Measurements from ENCODE around the gene IQCM.

The IQCM gene

GRCh38 chr4:149728444-149728843 is 87.2 kb downstream of the IQCM start:
- H3K27ac ChIP-seq (ENCODE audit: insufficient read depth in 1 of 2, low read depth in 1 of 2, low read length in 2 of 2, poor library complexity in 1 of 2, severe bottlenecking in 2 of 2): no peak overlapping the region
- WGBS (ENCODE audit: insufficient coverage): no CpG with 5 or more reads among the region's 1 CpG
- H3K9me3 ChIP-seq (ENCODE audit: control extremely low read depth in 1 of 5, control insufficient read depth in 4 of 5, insufficient read depth in 2 of 5, low read depth in 1 of 5, low read length in 4 of 5): no peaks in the 10 kb centered on the region
- no peaks in the 10 kb centered on the region for H3K27me3 ChIP-seq (replicated peaks in 2 of 5; ENCODE audit: control insufficient read depth in 4 of 5, insufficient read depth in 5 of 5, low read length in 4 of 5)
- H3K4me3 ChIP-seq (ENCODE audit: control insufficient read depth in 1 of 7, extremely low read depth in 1 of 7, insufficient read depth in 4 of 7, low read depth in 2 of 7, low read length in 6 of 7): no peak overlapping the region
- DNase-seq: no peak
- no peaks in the 10 kb centered on the region for H3K36me3 ChIP-seq (ENCODE audit: control insufficient read depth in 4 of 4, insufficient read depth in 4 of 4, low read length in 3 of 4)
- CTCF ChIA-PET: no interaction called here
- POLR2A ChIA-PET: no interaction called here
- H3K4me1 ChIP-seq (ENCODE audit: control extremely low read depth in 1 of 4, control insufficient read depth in 4 of 4, insufficient read depth in 4 of 4, low read length in 3 of 4): no peaks in the 10 kb centered on the region

- Histone ChIP-seq H3K4me1 (ENCODE audit: control extremely low read depth in 1 of 4, control insufficient read depth in 4 of 4, insufficient read depth in 4 of 4, low read length in 3 of 4) (no peaks in the 10 kb centered on the region), H3K27ac (ENCODE audit: insufficient read depth in 1 of 2, low read depth in 1 of 2, low read length in 2 of 2, poor library complexity in 1 of 2, severe bottlenecking in 2 of 2) (no peak overlapping the region), H3K27me3 (replicated peaks in 2 of 5; ENCODE audit: control insufficient read depth in 4 of 5, insufficient read depth in 5 of 5, low read length in 4 of 5) (no peaks in the 10 kb centered on the region), H3K9me3 (ENCODE audit: control extremely low read depth in 1 of 5, control insufficient read depth in 4 of 5, insufficient read depth in 2 of 5, low read depth in 1 of 5, low read length in 4 of 5) (peaks cover 0 to under 1% (median 0%) of the 10 kb centered on the region in 5 experiments), H3K36me3 (ENCODE audit: control insufficient read depth in 4 of 4, insufficient read depth in 4 of 4, low read length in 3 of 4) (no peaks in the 10 kb centered on the region), H3K4me3 (ENCODE audit: control insufficient read depth in 1 of 7, extremely low read depth in 1 of 7, insufficient read depth in 4 of 7, low read depth in 2 of 7, low read length in 6 of 7) (no peak overlapping the region)
- CTCF ChIA-PET: no interaction called here
- no peak for DNase-seq
- POLR2A ChIA-PET: no interaction called here
- no CpG with 5 or more reads among the region's 1 CpG for WGBS (ENCODE audit: insufficient coverage)
Measured at GRCh38 chr4:149727663-149728062, 88.0 kb downstream of the IQCM start.

- H3K4me3 ChIP-seq (ENCODE audit: control insufficient read depth in 1 of 7, extremely low read depth in 1 of 7, insufficient read depth in 4 of 7, low read depth in 2 of 7, low read length in 6 of 7): no peak overlapping the region
- peaks cover 0 to 2% (median 0%) of the 10 kb centered on the region in 5 experiments for H3K9me3 ChIP-seq (ENCODE audit: control extremely low read depth in 1 of 5, control insufficient read depth in 4 of 5, insufficient read depth in 2 of 5, low read depth in 1 of 5, low read length in 4 of 5)
- no peaks in the 10 kb centered on the region for H3K27me3 ChIP-seq (replicated peaks in 2 of 5; ENCODE audit: control insufficient read depth in 4 of 5, insufficient read depth in 5 of 5, low read length in 4 of 5)
- H3K27ac ChIP-seq (ENCODE audit: insufficient read depth in 1 of 2, low read depth in 1 of 2, low read length in 2 of 2, poor library complexity in 1 of 2, severe bottlenecking in 2 of 2): no peak overlapping the region
- ChIA-PET POLR2A (no interaction called here), CTCF (no interaction called here)
- no peaks in the 10 kb centered on the region for H3K36me3 ChIP-seq (ENCODE audit: control insufficient read depth in 4 of 4, insufficient read depth in 4 of 4, low read length in 3 of 4)
- no peaks in the 10 kb centered on the region for H3K4me1 ChIP-seq (ENCODE audit: control extremely low read depth in 1 of 4, control insufficient read depth in 4 of 4, insufficient read depth in 4 of 4, low read length in 3 of 4)
- no CpG with 5 or more reads among the region's 2 CpGs for WGBS (ENCODE audit: insufficient coverage)
- DNase-seq: no peak
Measured at GRCh38 chr4:149723065-149723464, 92.6 kb downstream of the IQCM start.

- no peak overlapping the region for H3K27ac ChIP-seq (ENCODE audit: insufficient read depth in 1 of 2, low read depth in 1 of 2, low read length in 2 of 2, poor library complexity in 1 of 2, severe bottlenecking in 2 of 2)
- CTCF ChIA-PET: no interaction called here
- H3K36me3 ChIP-seq (ENCODE audit: control insufficient read depth in 4 of 4, insufficient read depth in 4 of 4, low read length in 3 of 4): no peaks in the 10 kb centered on the region
- peaks cover 0 to 2% (median 0%) of the 10 kb centered on the region in 5 experiments for H3K9me3 ChIP-seq (ENCODE audit: control extremely low read depth in 1 of 5, control insufficient read depth in 4 of 5, insufficient read depth in 2 of 5, low read depth in 1 of 5, low read length in 4 of 5)
- H3K4me1 ChIP-seq (ENCODE audit: control extremely low read depth in 1 of 4, control insufficient read depth in 4 of 4, insufficient read depth in 4 of 4, low read length in 3 of 4): no peaks in the 10 kb centered on the region
- no peaks in the 10 kb centered on the region for H3K27me3 ChIP-seq (replicated peaks in 2 of 5; ENCODE audit: control insufficient read depth in 4 of 5, insufficient read depth in 5 of 5, low read length in 4 of 5)
- WGBS (ENCODE audit: insufficient coverage): 73% methylated on average over 1 of the region's 1 CpG
- POLR2A ChIA-PET: no interaction called here
- no peak overlapping the region for H3K4me3 ChIP-seq (ENCODE audit: control insufficient read depth in 1 of 7, extremely low read depth in 1 of 7, insufficient read depth in 4 of 7, low read depth in 2 of 7, low read length in 6 of 7)
- DNase-seq: no peak
Measured at GRCh38 chr4:149719806-149720205, 95.8 kb downstream of the IQCM start.

GRCh38 chr4:149719357-149719756 is 96.3 kb downstream of the IQCM start:
- Histone ChIP-seq H3K36me3 (ENCODE audit: control insufficient read depth in 4 of 4, insufficient read depth in 4 of 4, low read length in 3 of 4) (no peaks in the 10 kb centered on the region), H3K27me3 (replicated peaks in 2 of 5; ENCODE audit: control insufficient read depth in 4 of 5, insufficient read depth in 5 of 5, low read length in 4 of 5) (no peaks in the 10 kb centered on the region), H3K27ac (ENCODE audit: insufficient read depth in 1 of 2, low read depth in 1 of 2, low read length in 2 of 2, poor library complexity in 1 of 2, severe bottlenecking in 2 of 2) (no peak overlapping the region), H3K4me3 (ENCODE audit: control insufficient read depth in 1 of 7, extremely low read depth in 1 of 7, insufficient read depth in 4 of 7, low read depth in 2 of 7, low read length in 6 of 7) (no peak overlapping the region), H3K4me1 (ENCODE audit: control extremely low read depth in 1 of 4, control insufficient read depth in 4 of 4, insufficient read depth in 4 of 4, low read length in 3 of 4) (no peaks in the 10 kb centered on the region), H3K9me3 (ENCODE audit: control extremely low read depth in 1 of 5, control insufficient read depth in 4 of 5, insufficient read depth in 2 of 5, low read depth in 1 of 5, low read length in 4 of 5) (peaks cover 0 to 2% (median 0%) of the 10 kb centered on the region in 5 experiments)
- POLR2A ChIA-PET: no interaction called here
- DNase-seq: no peak
- CTCF ChIA-PET: no interaction called here

- WGBS (ENCODE audit: insufficient coverage): 93% methylated on average over 3 of the region's 3 CpGs
- Histone ChIP-seq H3K27me3 (replicated peaks in 2 of 5; ENCODE audit: control insufficient read depth in 4 of 5, insufficient read depth in 5 of 5, low read length in 4 of 5) (no peaks in the 10 kb centered on the region), H3K4me3 (ENCODE audit: control insufficient read depth in 1 of 7, extremely low read depth in 1 of 7, insufficient read depth in 4 of 7, low read depth in 2 of 7, low read length in 6 of 7) (no peak overlapping the region), H3K9me3 (ENCODE audit: control extremely low read depth in 1 of 5, control insufficient read depth in 4 of 5, insufficient read depth in 2 of 5, low read depth in 1 of 5, low read length in 4 of 5) (peaks cover 0 to 2% (median 0%) of the 10 kb centered on the region in 5 experiments), H3K4me1 (ENCODE audit: control extremely low read depth in 1 of 4, control insufficient read depth in 4 of 4, insufficient read depth in 4 of 4, low read length in 3 of 4) (no peaks in the 10 kb centered on the region), H3K36me3 (ENCODE audit: control insufficient read depth in 4 of 4, insufficient read depth in 4 of 4, low read length in 3 of 4) (no peaks in the 10 kb centered on the region), H3K27ac (ENCODE audit: insufficient read depth in 1 of 2, low read depth in 1 of 2, low read length in 2 of 2, poor library complexity in 1 of 2, severe bottlenecking in 2 of 2) (no peak overlapping the region)
- ChIA-PET POLR2A (no interaction called here), CTCF (no interaction called here)
- DNase-seq: no peak
Measured at GRCh38 chr4:149718500-149718899, 97.1 kb downstream of the IQCM start.

GRCh38 chr4:149716728-149717127 is 98.9 kb downstream of the IQCM start:
- WGBS (ENCODE audit: insufficient coverage): 100% methylated on average over 1 of the region's 1 CpG
- H3K27ac ChIP-seq (ENCODE audit: insufficient read depth in 1 of 2, low read depth in 1 of 2, low read length in 2 of 2, poor library complexity in 1 of 2, severe bottlenecking in 2 of 2): no peak overlapping the region
- CTCF ChIA-PET: no interaction called here

More at GRCh38 chr4:149716728-149717127, 98.9 kb downstream of the IQCM start:
- Histone ChIP-seq H3K4me3 (ENCODE audit: control insufficient read depth in 1 of 7, extremely low read depth in 1 of 7, insufficient read depth in 4 of 7, low read depth in 2 of 7, low read length in 6 of 7) (no peak overlapping the region), H3K36me3 (ENCODE audit: control insufficient read depth in 4 of 4, insufficient read depth in 4 of 4, low read length in 3 of 4) (no peaks in the 10 kb centered on the region), H3K9me3 (ENCODE audit: control extremely low read depth in 1 of 5, control insufficient read depth in 4 of 5, insufficient read depth in 2 of 5, low read depth in 1 of 5, low read length in 4 of 5) (no peaks in the 10 kb centered on the region), H3K27me3 (replicated peaks in 2 of 5; ENCODE audit: control insufficient read depth in 4 of 5, insufficient read depth in 5 of 5, low read length in 4 of 5) (no peaks in the 10 kb centered on the region), H3K4me1 (ENCODE audit: control extremely low read depth in 1 of 4, control insufficient read depth in 4 of 4, insufficient read depth in 4 of 4, low read length in 3 of 4) (no peaks in the 10 kb centered on the region)
- POLR2A ChIA-PET: no interaction called here
- no peak for DNase-seq
